H9 (cell line): Measurements from ENCODE around the gene PRDM8. TPM values are rescaled to one million over a fixed set of nuclear protein-coding genes. Genes with fewer than 3 reads are reported as not detected.

ENCODE experiments used
- DNase-seq: peaks from one replicate; pipeline ENCODE4 v3.0.0-alpha.2; 2017
- H2AFZ ChIP-seq: one replicate; pipeline ENCODE4 v1.6.1; 2013; ENCODE audit warnings: mild to moderate bottlenecking, low read length, control low read depth, moderate library complexity
- H2AK5ac ChIP-seq: 2 replicates; pipeline ENCODE4 v1.6.1; 2013; ENCODE audit warnings: low read length, control low read depth, mixed read lengths; ENCODE audit not compliant: insufficient read length
- H2BK120ac ChIP-seq: one replicate; pipeline ENCODE4 v1.6.1; 2013; ENCODE audit warnings: low read depth, mild to moderate bottlenecking, low read length, control low read depth, inconsistent platforms; ENCODE audit not compliant: poor library complexity, severe bottlenecking
- H2BK12ac ChIP-seq: 2 replicates; pipeline ENCODE4 v1.6.1; 2013; ENCODE audit warnings: low read length, control low read depth, mixed read lengths, low read depth; ENCODE audit not compliant: insufficient read length
- H2BK15ac ChIP-seq: 2 replicates; pipeline ENCODE4 v1.6.1; 2013; ENCODE audit warnings: low read depth, low read length, control low read depth
- H2BK20ac ChIP-seq: one replicate; pipeline ENCODE4 v1.6.1; 2013; ENCODE audit warnings: low read depth, mild to moderate bottlenecking, low read length, control low read depth, inconsistent platforms; ENCODE audit not compliant: poor library complexity, severe bottlenecking
- H2BK5ac ChIP-seq: 2 replicates; pipeline ENCODE4 v1.6.1; 2013; ENCODE audit warnings: low read length, control low read depth, mixed read lengths; ENCODE audit not compliant: insufficient read length
- H3K14ac ChIP-seq: 2 replicates; pipeline ENCODE4 v1.6.1; 2013; ENCODE audit warnings: low read length, control low read depth; ENCODE audit not compliant: insufficient read depth
- H3K18ac ChIP-seq: 2 replicates; pipeline ENCODE4 v1.6.1; 2013; ENCODE audit warnings: low read depth, mild to moderate bottlenecking, mixed read lengths, low read length, control low read depth; ENCODE audit not compliant: insufficient read length
- H3K23ac ChIP-seq: 2 replicates; pipeline ENCODE4 v1.6.1; 2013; ENCODE audit warnings: low read length, control low read depth, mixed read lengths, low read depth; ENCODE audit not compliant: insufficient read length
- H3K23me2 ChIP-seq: 2 replicates; pipeline ENCODE4 v1.6.1; 2013; ENCODE audit warnings: low read depth, mild to moderate bottlenecking, mixed read lengths, low read length, control low read depth; ENCODE audit not compliant: insufficient read length, poor library complexity, severe bottlenecking
- H3K27ac ChIP-seq: 2 replicates; pipeline ENCODE4 v1.5.1; 2013; ENCODE audit warnings: low read length, control low read depth, mixed read lengths, low read depth; ENCODE audit not compliant: insufficient read length
- H3K27me3 ChIP-seq: 2 replicates; pipeline ENCODE4 v1.6.1; 2013; ENCODE audit warnings: low read length, control low read depth, inconsistent platforms; ENCODE audit not compliant: insufficient read depth
- H3K4ac ChIP-seq: 2 replicates; pipeline ENCODE4 v1.6.1; 2013; ENCODE audit warnings: low read depth, mild to moderate bottlenecking, control low read depth, inconsistent platforms, low read length, moderate library complexity
- H3K4me1 ChIP-seq: 2 replicates; pipeline ENCODE4 v1.6.1; 2013; ENCODE audit warnings: low read length, control low read depth, inconsistent platforms; ENCODE audit not compliant: insufficient read depth
- H3K4me2 ChIP-seq: 2 replicates; pipeline ENCODE4 v1.6.1; 2013; ENCODE audit warnings: low read length, control low read depth, mixed read lengths; ENCODE audit not compliant: insufficient read length, insufficient read depth
- H3K56ac ChIP-seq: 2 replicates; pipeline ENCODE4 v1.6.1; 2013; ENCODE audit warnings: low read depth, mild to moderate bottlenecking, mixed read lengths, low read length, control low read depth; ENCODE audit not compliant: insufficient read length
- H3K79me1 ChIP-seq: 2 replicates; pipeline ENCODE4 v1.6.1; 2013; ENCODE audit warnings: low read depth, mild to moderate bottlenecking, moderate library complexity, low read length, control low read depth, inconsistent platforms; ENCODE audit not compliant: insufficient read depth, poor library complexity, severe bottlenecking
- H3K79me2 ChIP-seq: 2 replicates; pipeline ENCODE4 v1.6.1; 2013; ENCODE audit warnings: low read length, control low read depth, inconsistent platforms; ENCODE audit not compliant: insufficient read depth
- H3K9ac ChIP-seq: 2 replicates; pipeline ENCODE4 v1.6.1; 2013; ENCODE audit warnings: low read length, control low read depth, mixed read lengths; ENCODE audit not compliant: insufficient read length; ENCODE audit errors: extremely low read depth
- H3K9me3 ChIP-seq: one replicate; pipeline ENCODE4 v1.6.1; 2013; ENCODE audit warnings: low read depth, low read length, inconsistent platforms; ENCODE audit not compliant: control insufficient read depth
- H3T11ph ChIP-seq: one replicate; pipeline ENCODE4 v1.6.1; 2013; ENCODE audit warnings: mild to moderate bottlenecking, low read length, control low read depth, inconsistent platforms
- H4K20me1 ChIP-seq: one replicate; pipeline ENCODE4 v1.6.1; 2013; ENCODE audit not compliant: control insufficient read depth, insufficient read length, insufficient read depth
- H4K5ac ChIP-seq: 2 replicates; pipeline ENCODE4 v1.6.1; 2013; ENCODE audit warnings: low read depth, mild to moderate bottlenecking, mixed read lengths, low read length, control low read depth; ENCODE audit not compliant: insufficient read length
- H4K8ac ChIP-seq: replicated peaks from 2 replicates; pipeline ENCODE4 v1.6.1; 2013; ENCODE audit warnings: low read length, control low read depth, mixed read lengths, low read depth; ENCODE audit not compliant: insufficient read length
- H4K91ac ChIP-seq: 2 replicates; pipeline ENCODE4 v1.6.1; 2013; ENCODE audit warnings: low read depth, mild to moderate bottlenecking, moderate library complexity, mixed read lengths, low read length, control low read depth; ENCODE audit not compliant: insufficient read length
- H3K27ac Mint-ChIP-seq, 3 experiments: 2 replicates in 2 of 3; 3 replicates in 1 of 3; pipeline ENCODE4 v1.8.0; 2020 to 2021; ENCODE audit warnings: mixed read lengths in 3 of 3, mild to moderate bottlenecking in 1 of 3, moderate library complexity in 1 of 3
- H3K27me3 Mint-ChIP-seq: 2 replicates; pipeline ENCODE4 v1.8.0; 2021; ENCODE audit warnings: low read depth, mild to moderate bottlenecking, moderate library complexity, mixed read lengths
- H3K36me3 Mint-ChIP-seq, 3 experiments: 2 replicates in 2 of 3; 3 replicates in 1 of 3; pipeline ENCODE4 v1.8.0; 2020 to 2021; ENCODE audit warnings: low read depth in 3 of 3, mixed read lengths in 3 of 3; ENCODE audit not compliant: insufficient read depth in 1 of 3
- H3K4me1 Mint-ChIP-seq, 2 experiments: 2 replicates each; pipeline ENCODE4 v1.8.0; 2020; ENCODE audit warnings: mixed read lengths in 2 of 2
- H3K4me3 Mint-ChIP-seq, 2 experiments: 2 replicates in 1 of 2; 3 replicates in 1 of 2; pipeline ENCODE4 v1.8.0; 2020 to 2021; ENCODE audit warnings: mild to moderate bottlenecking in 2 of 2, mixed read lengths in 2 of 2, moderate library complexity in 1 of 2
- H3K9me3 Mint-ChIP-seq, 2 experiments: 2 replicates in 1 of 2; 3 replicates in 1 of 2; pipeline ENCODE4 v1.8.0; 2020; ENCODE audit warnings: mild to moderate bottlenecking in 2 of 2, mixed read lengths in 2 of 2, moderate library complexity in 1 of 2
- WGBS: extraction: QIAGEN DNeasy Blood & Tissue Kit; methylation state at CpG from one replicate; pipeline ENCODE4 v1.1.7; 2013; ENCODE audit warnings: missing lambda C conversion rate, low lambda C conversion rate, mixed read lengths; ENCODE audit not compliant: insufficient read length; ENCODE audit errors: extremely low coverage; 5-methylcytosine and 5-hydroxymethylcytosine counted together
- total RNA-seq: library from RNA; stranded (reverse); gene quantifications from 2 replicates; pipeline ENCODE4 v1.2.1, GENCODE V29; 2021
- TF ChIP-seq, protein P1 (sequence below): fragments of 200-600 bp; sonication (generic); conservative IDR thresholded peaks from 3 replicates; pipeline ENCODE4 v1.8.0; 2021; ENCODE audit warnings: antibody characterized with exemption, mild to moderate bottlenecking

Gene PRDM8
- total RNA-seq, 1 experiment from 2014 or later: not detected

DNA sequence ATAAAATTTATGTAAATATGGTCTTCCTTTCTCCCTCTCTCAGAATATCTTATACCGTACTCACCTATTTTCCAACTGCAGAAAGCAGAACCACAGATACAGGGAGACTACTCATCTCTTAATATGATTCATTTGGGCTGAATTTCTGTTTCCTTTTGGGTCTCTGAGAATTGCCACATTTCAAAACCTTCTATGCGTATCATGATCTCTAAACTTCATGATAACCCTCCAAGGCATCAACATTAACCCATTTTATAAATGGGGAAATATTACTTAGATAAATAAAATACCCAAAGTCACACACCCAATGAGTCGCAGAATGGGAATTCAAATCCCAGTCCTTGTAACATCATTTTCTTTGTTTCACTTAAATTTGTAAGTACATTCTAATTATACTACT lies 16.6 kb upstream of the PRDM8 start:
- Histone ChIP-seq H3K9me3 (no peaks in the 10 kb centered on the region), H3T11ph (no peak overlapping the region), H3K27ac (no peak overlapping the region), H2BK5ac (no peak overlapping the region), H3K23ac (no peak overlapping the region), H2AK5ac (no peak overlapping the region), H3K79me2 (no peaks in the 10 kb centered on the region), H3K4me1 (0 out of 2 replicates have a peak, but pooled peaks cover 3% of the 10 kb centered on the region), H3K4me2 (no peak overlapping the region), H2BK20ac (no peak overlapping the region), H3K18ac (no peak overlapping the region), H2BK120ac (no peak overlapping the region), H4K8ac (no peak overlapping the region), H4K5ac (no peak overlapping the region), H3K23me2 (peaks cover 15% of the 10 kb centered on the region), H3K79me1 (no peaks in the 10 kb centered on the region), H4K91ac (no peak overlapping the region), H2BK12ac (no peak overlapping the region), H3K14ac (no peak overlapping the region), H2BK15ac (no peak overlapping the region), H3K27me3 (peaks cover 36% of the 10 kb centered on the region), H3K4ac (no peak overlapping the region), H2AFZ (no peak overlapping the region), H3K56ac (no peak overlapping the region), H4K20me1 (no peaks in the 10 kb centered on the region), H3K9ac (no peak overlapping the region)
- no peak for DNase-seq
- TF ChIP-seq, protein P1, sequence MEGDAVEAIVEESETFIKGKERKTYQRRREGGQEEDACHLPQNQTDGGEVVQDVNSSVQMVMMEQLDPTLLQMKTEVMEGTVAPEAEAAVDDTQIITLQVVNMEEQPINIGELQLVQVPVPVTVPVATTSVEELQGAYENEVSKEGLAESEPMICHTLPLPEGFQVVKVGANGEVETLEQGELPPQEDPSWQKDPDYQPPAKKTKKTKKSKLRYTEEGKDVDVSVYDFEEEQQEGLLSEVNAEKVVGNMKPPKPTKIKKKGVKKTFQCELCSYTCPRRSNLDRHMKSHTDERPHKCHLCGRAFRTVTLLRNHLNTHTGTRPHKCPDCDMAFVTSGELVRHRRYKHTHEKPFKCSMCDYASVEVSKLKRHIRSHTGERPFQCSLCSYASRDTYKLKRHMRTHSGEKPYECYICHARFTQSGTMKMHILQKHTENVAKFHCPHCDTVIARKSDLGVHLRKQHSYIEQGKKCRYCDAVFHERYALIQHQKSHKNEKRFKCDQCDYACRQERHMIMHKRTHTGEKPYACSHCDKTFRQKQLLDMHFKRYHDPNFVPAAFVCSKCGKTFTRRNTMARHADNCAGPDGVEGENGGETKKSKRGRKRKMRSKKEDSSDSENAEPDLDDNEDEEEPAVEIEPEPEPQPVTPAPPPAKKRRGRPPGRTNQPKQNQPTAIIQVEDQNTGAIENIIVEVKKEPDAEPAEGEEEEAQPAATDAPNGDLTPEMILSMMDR: no peak
- Mint-ChIP-seq H3K36me3 (peaks cover 0 to 4% (median 0%) of the 10 kb centered on the region in 3 experiments; a peak in 1 of 7 replicates), H3K27ac (no peak overlapping the region), H3K9me3 (peaks cover 6 to 7% of the 10 kb centered on the region in 2 experiments), H3K4me3 (no peak overlapping the region), H3K27me3 (peaks cover 84% of the 10 kb centered on the region), H3K4me1 (peaks cover 19 to 29% of the 10 kb centered on the region in 2 experiments)
- WGBS: no CpG with 5 or more reads among the region's 3 CpGs
